Heart left ventricle (tissue), 16 donors: ENCODE data around the gene KCTD15. TPM values are rescaled to one million over a fixed set of nuclear protein-coding genes. Genes with fewer than 3 reads are reported as not detected.

ENCODE experiments used
- ATAC-seq, 4 donors: fragments of 200-7000 bp; cut with Tn5 transposase; one replicate each; pipeline ENCODE4 v1.9.1; 2020 to 2022; ENCODE audit warnings: moderate library complexity in 4 of 4, mild to moderate bottlenecking in 3 of 4, moderate number of reproducible peaks in 1 of 4
- DNase-seq, 5 donors: peaks; one replicate each; pipeline ENCODE4 v3.0.0-alpha.2; 2020
- H3K27ac ChIP-seq, 12 donors: fragments of 200-600 bp; sonication (generic) in 4 of 12; one replicate each; pipeline versions ENCODE4 v1.5.0 to v1.8.0; 2016 to 2022; ENCODE audit warnings: mild to moderate bottlenecking in 2 of 12
- H3K27me3 ChIP-seq, 9 donors: fragments of 200-600 bp; sonication (generic) in 2 of 9; one replicate each; pipeline versions ENCODE4 v1.5.1 to v1.8.0; 2016 to 2022; ENCODE audit warnings: mild to moderate bottlenecking in 3 of 9
- H3K36me3 ChIP-seq, 9 donors: fragments of 200-600 bp; sonication (generic) in 2 of 9; one replicate each; pipeline versions ENCODE4 v1.5.0 to v1.8.0; 2018 to 2022; ENCODE audit warnings: mild to moderate bottlenecking in 2 of 9
- H3K4me1 ChIP-seq, 12 donors: fragments of 200-600 bp; sonication (generic) in 4 of 12; one replicate each; pipeline versions ENCODE4 v1.5.0 to v1.8.0; 2016 to 2022; ENCODE audit warnings: mild to moderate bottlenecking in 3 of 12
- H3K4me3 ChIP-seq, 12 donors: fragments of 200-600 bp; sonication (generic) in 4 of 12; one replicate each; pipeline versions ENCODE4 v1.5.0 to v1.8.0; 2017 to 2022; ENCODE audit warnings: mild to moderate bottlenecking in 9 of 12, moderate library complexity in 4 of 12
- H3K9me3 ChIP-seq, 12 donors: fragments of 200-600 bp; sonication (generic) in 4 of 12; one replicate each; pipeline versions ENCODE4 v1.5.0 to v1.8.0; 2016 to 2022; ENCODE audit warnings: mild to moderate bottlenecking in 1 of 12
- CTCF ChIP-seq, 12 donors: fragments of 200-600 bp; sonication (generic) in 4 of 12; IDR thresholded peaks; one replicate each; pipeline versions ENCODE4 v1.5.0 to v1.8.0; 2018 to 2022; ENCODE audit warnings: antibody characterized with exemption in 12 of 12, mild to moderate bottlenecking in 5 of 12
- POLR2A ChIP-seq, 2 donors: fragments of 450-650 bp; IDR thresholded peaks; one replicate each; pipeline ENCODE4 v1.6.1; 2017; ENCODE audit warnings: antibody characterized with exemption in 2 of 2, mild to moderate bottlenecking in 2 of 2, moderate library complexity in 2 of 2
- WGBS, 4 donors: extraction: QIAGEN DNeasy Blood & Tissue Kit in 2 of 4; methylation state at CpG; one replicate each; pipeline versions ENCODE4 v1.1.5 to v1.1.7; 2013 to 2018; 5-methylcytosine and 5-hydroxymethylcytosine counted together
- intact Hi-C, 10 donors: fragments of 100-400 bp; cut with DNase I; formaldehyde crosslinking; loops; one replicate each; pipeline versions ENCODE4 v1.11.1 to v1.14.2; 2022
- polyA plus RNA-seq, 2 donors: library from polyadenylated mRNA; stranded (reverse); fragments of 200-250 nt; gene quantifications; one replicate each; pipeline ENCODE4 v1.2.3, GENCODE V29; 2013
- total RNA-seq, 9 donors: library from RNA; depleted of rRNA in 2 of 9; stranded (reverse); fragments of >200 nt in 2 of 9; fragmentation: NEBNext Ultra II Directional in 3 of 9; extraction: Animal tissue kit (Norgen Biotek cat#: 25700) in 3 of 9; gene quantifications; one replicate each; pipeline versions ENCODE4 v1.1.0 to v1.2.4, GENCODE V29; 2016 to 2023
- donor health status: ischemic (EF 13 %, LVEDD 7.1; RV severe dilation, severe dysfunction).
- donor health status: healthy with polysubstance abuse.
- donor health status: DM: no; HTN: yes; CAD: no.
- donor health status: DM: no; HTN: no; CAD: no.
- donor health status: ischemic (EF 25% LVEDD 6.9; RV normal size, moderate dysfunction).
- donor health status: ischemic (EF 25% LVEDD 5.7; RV mildly dilated, moderate dysfunction).
- donor health status: healthy.
- donor health status: DM: yes; HTN: yes; CAD: no.
- donor health status: ischemic (EF 35%, LVEDD 5.7; RV mildly dilated, moderate dysfunction).
- donor health status: nonischemic (EF 11% LVEDD 7.7; RV severe dilation, severe dysfunction).
- donor health status: DM: yes; HTN: yes; CAD: no.
- donor health status: PGD.
- donor health status: ischemic (EF 29% LVEDD 5.4; RV normal size, mild dysfunction).
- donor health status: nonischemic (EF 23%, LVEDD 6.1; RV moderate dilation, normal function).

The KCTD15 gene
- total and polyA plus RNA-seq, 11 donors, result 5.4 to 36.9 (median 9.8) TPM

GRCh38 chr19:33766623-33767022 is 30.0 kb upstream of the KCTD15 start:
- H3K4me3 ChIP-seq, result no peak overlapping the region
- no peaks in the 10 kb centered on the region for H3K36me3 ChIP-seq
- intact Hi-C loops, result loop anchor here in 3 of 10 donors (5.0 to 10.0 kb wide), 3 partner anchors 349 to 532 kb away; no protein-coding TSS in a partner anchor
- ATAC-seq (no peak), DNase-seq (no peak)
- peaks cover 0 to 34% (median 2%) of the 10 kb centered on the region in 9 donors for H3K27me3 ChIP-seq
- no peaks in the 10 kb centered on the region for H3K9me3 ChIP-seq
- TF ChIP-seq POLR2A (IDR thresholded peaks at IDR 0.05), result no peak
- no peak for TF ChIP-seq CTCF (IDR thresholded peaks at IDR 0.05)
- no peaks in the 10 kb centered on the region for H3K4me1 ChIP-seq
- H3K27ac ChIP-seq, result no peak overlapping the region
- WGBS, 4 donors, result 74 to 79% (median 75%) methylated on average over 12 to 13 of the region's 13 CpGs

DNA sequence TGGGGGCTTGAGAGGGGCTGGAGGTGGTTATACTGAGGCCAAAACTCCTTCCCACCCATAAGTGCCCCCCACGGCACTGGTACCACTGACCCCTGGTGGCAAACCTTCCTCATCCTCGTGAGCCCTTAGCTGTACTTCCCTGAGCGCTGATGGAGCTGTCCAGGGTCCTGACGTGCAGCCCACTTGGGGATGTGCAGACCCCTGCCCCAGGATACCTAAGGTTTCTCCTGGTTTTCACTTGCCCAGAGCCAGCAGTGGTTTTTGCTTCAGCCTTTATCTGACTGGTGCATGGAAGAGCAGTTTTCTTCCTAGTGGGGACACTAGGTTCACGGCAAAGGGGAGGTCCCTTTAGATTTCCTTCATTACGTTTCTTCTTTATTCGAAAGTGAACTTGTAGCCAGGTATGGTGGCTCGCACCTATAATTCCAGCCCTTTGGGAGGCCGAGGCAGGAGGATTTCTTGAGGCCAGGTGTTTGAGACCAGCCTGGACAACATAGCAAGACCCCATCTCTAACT is 28.7 kb upstream of the KCTD15 start:
- ATAC-seq (no peak), DNase-seq (no peak)
- Histone ChIP-seq H3K9me3 (no peaks in the 10 kb centered on the region), H3K36me3 (no peaks in the 10 kb centered on the region), H3K4me3 (no peak overlapping the region), H3K27me3 (peaks cover 0 to 34% (median 5%) of the 10 kb centered on the region in 9 donors), H3K4me1 (no peaks in the 10 kb centered on the region), H3K27ac (no peak overlapping the region)
- TF ChIP-seq POLR2A (IDR thresholded peaks at IDR 0.05), result no peak
- peak in 5 of 12 donors; percentile 3 to 32 (median 14) for TF ChIP-seq CTCF (IDR thresholded peaks at IDR 0.05)
- 37 to 44% (median 39%) methylated on average over 9 of the region's 9 CpGs for WGBS, 4 donors
- intact Hi-C loops, result loop anchor here in 3 of 10 donors (5.0 to 10.0 kb wide), 3 partner anchors 351 to 533 kb away; no protein-coding TSS in a partner anchor

- no peak for DNase-seq
- Histone ChIP-seq H3K36me3 (no peaks in the 10 kb centered on the region), H3K9me3 (no peaks in the 10 kb centered on the region), H3K27ac (no peak overlapping the region), H3K4me1 (no peaks in the 10 kb centered on the region), H3K27me3 (peaks cover 0 to 34% (median 5%) of the 10 kb centered on the region in 9 donors), H3K4me3 (no peak overlapping the region)
- no peak for TF ChIP-seq CTCF (IDR thresholded peaks at IDR 0.05)
- no peak for TF ChIP-seq POLR2A (IDR thresholded peaks at IDR 0.05)
- intact Hi-C loops, result loop anchor here in 3 of 10 donors (5.0 to 10.0 kb wide), 3 partner anchors 352 to 534 kb away; no protein-coding TSS in a partner anchor
- no peak for ATAC-seq
- 46 to 51% (median 50%) methylated on average over 5 to 6 of the region's 6 CpGs for WGBS, 4 donors
These were observed 27.5 kb upstream of the KCTD15 start for GRCh38 chr19:33769208-33769607.

GRCh38 chr19:33770107-33770506 is 26.6 kb upstream of the KCTD15 start:
- no peak for DNase-seq
- Histone ChIP-seq H3K36me3 (no peaks in the 10 kb centered on the region), H3K9me3 (no peaks in the 10 kb centered on the region), H3K4me1 (no peaks in the 10 kb centered on the region), H3K27ac (no peak overlapping the region), H3K4me3 (no peak overlapping the region), H3K27me3 (peaks cover 0 to 34% (median 5%) of the 10 kb centered on the region in 9 donors)
- ATAC-seq, result no peak
- 48 to 75% (median 70%) methylated on average over 7 to 8 of the region's 8 CpGs; no CpG with 5 or more reads in 1 of the 4 donors for WGBS, 4 donors
- TF ChIP-seq CTCF (IDR thresholded peaks at IDR 0.05) (no peak), POLR2A (IDR thresholded peaks at IDR 0.05) (no peak)
- intact Hi-C loops, result loop anchor here (1.0 to 10.0 kb wide), 8 partner anchors 338 to 945 kb away; no protein-coding TSS in a partner anchor
